Dermis microvascular lymphatic vessel endothelial cell (primary cell): Measurements from ENCODE around the gene METTL2A. TPM values are rescaled to one million over a fixed set of nuclear protein-coding genes. Genes with fewer than 3 reads are reported as not detected.
"Not testable (repeated sequence)": the region's sequence is repeated elsewhere in the genome, so short reads cannot be mapped to it uniquely, and the experiment has no call there.

Source experiments
- DNase-seq, 2 donors: peaks; one replicate each; pipeline versions ENCODE4 v3.0.0 to v3.0.0-alpha.2; 2010; ENCODE audit warnings: low read depth in 2 of 2
- total RNA-seq: library from RNA; depleted of rRNA; stranded (reverse); fragments of >200 nt; gene quantifications from 2 replicates; pipeline ENCODE4 v1.2.1, GENCODE V29; 2014

METTL2A gene
- total RNA-seq, 1 donor from 2014 or later: 14.8 TPM

DNA sequence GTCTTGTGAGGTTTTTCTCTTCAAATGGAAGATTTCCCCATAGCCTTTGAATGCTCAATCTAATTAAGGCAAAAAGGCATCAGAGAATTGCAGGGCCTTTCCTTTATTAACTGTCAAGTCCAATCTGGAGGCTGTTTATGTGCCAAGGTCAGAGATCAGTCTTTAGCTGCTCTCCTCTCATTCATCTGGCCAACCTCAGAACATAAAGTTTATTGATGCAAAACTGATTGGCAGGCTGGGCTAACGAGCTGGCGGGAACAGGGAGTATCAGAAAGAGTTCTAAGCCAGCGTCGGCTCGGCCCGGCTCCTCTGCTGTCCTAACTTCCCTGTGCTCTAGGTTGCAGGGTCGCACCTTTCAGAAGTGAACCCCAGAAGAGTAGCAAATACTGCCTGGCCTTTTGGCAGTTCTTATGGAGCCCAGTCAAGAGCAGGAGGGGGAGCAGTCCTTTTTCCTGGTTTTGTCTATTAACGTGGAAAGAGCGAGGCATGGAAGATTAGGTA, 47.7 kb downstream of the METTL2A start:
- not testable (repeated sequence) for DNase-seq

- DNase-seq: not testable (repeated sequence)
Observed at GRCh38 chr17:62473030-62473982, 49.6 kb downstream of the METTL2A start.

- not testable (repeated sequence) for DNase-seq
Observed at GRCh38 chr17:62477111-62477510, 53.4 kb downstream of the METTL2A start.

DNA sequence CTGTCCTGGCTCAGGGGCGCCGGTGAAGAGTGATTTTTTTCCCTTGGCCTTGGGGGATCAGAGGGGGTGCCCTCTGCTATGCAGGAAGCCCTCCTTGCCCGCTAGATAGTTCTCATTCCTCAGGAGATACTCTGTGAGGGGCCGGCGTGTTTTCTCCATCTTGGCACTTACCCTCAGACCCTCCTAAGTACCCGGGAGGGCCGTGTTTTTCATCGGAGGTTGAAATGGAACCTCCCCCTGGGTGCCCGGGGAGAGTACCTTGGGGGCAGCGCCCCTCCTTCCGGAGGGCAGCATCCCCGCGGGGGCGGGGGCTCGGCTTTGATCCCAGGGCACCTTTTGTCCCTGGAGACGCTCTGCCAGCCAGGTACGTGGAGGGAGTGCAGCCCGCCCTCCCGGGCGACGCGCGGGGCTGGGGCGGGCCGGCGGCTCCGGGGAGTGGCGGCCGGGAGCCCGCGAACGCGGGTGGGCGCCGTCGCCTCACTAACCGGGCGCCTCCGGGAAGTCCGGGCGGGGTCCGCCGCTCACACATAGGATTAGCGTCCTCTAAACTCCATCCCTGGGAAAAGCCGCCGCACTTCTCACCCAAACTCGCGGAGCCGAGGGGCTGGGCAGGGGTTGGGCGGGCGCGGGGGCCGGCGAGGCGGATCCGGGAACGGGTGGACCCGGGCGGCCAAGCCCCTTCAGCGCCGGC, 54.2 kb downstream of the METTL2A start:
- DNase-seq: peak in 1 of 2 donors; percentile 15

- peak; percentile 56 to 88 for DNase-seq
Observed at GRCh38 chr17:62478424-62478879, 54.8 kb downstream of the METTL2A start, which contains the start of gene TLK2. TSS of gene TLK2 (plus strand) at chr17:62478825. CDS start at chr17:62481126, 2,301 bp downstream.

DNA sequence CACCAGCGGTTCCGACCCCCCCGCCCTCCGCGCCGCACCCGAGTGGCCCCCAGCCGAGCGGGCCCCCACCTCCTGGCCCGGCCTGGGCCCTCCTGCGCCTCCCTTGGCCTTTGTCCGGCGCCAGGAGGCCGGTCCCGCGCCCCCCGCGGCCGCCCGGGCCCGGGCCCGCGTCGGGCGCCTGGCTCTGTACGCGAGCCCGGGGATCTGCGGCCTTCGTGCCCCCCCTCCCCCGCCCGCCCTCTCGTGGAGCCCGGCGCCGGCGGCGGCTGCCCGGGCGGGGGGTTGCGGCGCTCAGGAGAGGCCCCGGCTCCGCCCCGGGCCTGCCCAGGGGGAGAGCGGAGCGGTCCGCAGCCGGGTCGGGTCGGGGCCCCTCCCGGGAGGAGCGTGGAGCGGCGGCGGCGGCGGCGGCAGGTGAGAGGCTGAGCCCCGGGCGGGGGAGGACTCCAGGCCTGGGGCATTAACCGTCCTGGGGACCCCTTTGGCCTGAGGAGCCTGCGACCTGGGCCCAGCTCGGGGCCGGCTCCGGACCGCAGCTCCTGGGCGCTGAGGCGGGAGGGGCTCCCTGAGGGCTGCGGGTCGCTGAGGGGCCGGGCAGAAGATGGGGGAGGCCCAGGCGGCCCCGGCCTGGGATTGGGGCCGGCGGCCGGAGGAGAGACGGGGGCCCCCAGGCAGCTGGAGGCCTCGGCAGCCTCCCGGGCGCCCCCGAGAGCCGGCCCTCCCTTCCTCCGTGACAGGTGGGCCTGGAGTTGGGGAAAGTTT, 55.4 kb downstream of the METTL2A start:
- DNase-seq: not testable (repeated sequence)

DNA sequence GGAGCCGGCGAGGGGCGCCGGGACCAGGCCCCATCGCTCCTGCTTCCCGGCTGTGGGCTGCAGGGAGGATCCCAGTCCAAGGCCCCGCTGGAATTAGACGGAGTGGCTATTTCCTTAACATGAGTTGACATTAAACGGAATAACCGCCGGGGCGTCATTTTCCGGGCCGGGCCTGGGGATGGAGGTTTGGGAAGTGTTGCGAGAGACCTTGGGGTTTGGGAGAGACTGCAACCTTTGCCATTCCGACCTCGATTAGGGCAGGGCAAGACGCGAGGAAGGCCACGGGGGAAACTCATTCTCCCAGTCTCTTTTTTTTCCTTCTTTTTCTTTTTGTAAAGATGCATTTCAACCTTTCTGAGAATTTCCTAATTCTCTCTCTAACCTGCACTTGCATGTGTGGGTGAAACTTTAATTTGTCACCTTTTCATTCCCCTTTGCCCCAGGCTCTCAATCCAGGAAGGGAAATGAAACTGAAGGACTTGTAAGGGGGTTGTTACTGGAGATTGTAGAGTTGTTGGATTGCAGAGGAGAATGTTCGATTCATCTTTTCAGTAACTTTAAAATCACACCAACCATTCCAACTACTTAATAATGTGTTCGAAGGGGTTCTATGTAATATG, 56.1 kb downstream of the METTL2A start:
- peak in 1 of 2 donors; percentile 21 for DNase-seq

DNA sequence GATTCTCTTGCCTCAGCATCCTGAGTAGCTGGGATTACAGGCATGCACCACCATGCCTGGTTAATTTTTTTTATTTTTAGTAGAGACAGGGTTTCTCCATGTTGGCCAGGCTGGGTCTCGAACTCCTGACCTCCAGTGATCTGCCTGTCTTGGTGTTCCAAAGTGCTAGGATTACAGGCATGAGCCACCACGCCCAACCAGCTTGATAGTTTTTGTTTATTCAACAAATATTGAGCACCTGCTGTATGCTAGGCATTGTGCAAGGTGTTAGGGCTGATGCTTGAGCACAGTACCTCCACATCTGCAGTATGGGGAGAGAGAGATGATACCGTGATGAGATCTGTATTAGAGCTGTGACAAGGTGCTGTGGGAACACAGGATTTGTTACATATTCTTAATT, 58.9 kb downstream of the METTL2A start:
- not testable (repeated sequence) for DNase-seq

DNA sequence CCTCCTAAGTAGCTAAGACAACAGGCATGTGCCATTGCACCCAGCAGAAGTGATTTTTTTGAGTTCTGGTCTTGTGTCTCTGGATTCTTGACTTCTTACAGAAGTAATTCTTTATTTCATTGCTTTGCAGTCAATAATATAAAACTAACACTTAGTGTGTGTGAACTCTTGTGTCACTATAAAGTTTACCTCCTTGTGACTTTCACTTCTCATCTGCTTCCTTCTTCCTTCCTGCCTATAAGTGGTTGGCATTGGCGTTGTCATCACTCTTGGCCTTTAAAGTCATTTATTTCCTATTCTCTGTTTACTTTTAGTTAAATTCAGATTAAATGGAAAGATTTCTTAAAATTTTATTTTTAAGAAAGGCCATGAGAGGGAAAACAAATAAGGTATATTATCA, 67.3 kb downstream of the METTL2A start:
- peak in 1 of 2 donors; percentile 29 for DNase-seq

- DNase-seq: not testable (repeated sequence)
Observed at GRCh38 chr17:62493049-62493655, 69.5 kb downstream of the METTL2A start.

DNA sequence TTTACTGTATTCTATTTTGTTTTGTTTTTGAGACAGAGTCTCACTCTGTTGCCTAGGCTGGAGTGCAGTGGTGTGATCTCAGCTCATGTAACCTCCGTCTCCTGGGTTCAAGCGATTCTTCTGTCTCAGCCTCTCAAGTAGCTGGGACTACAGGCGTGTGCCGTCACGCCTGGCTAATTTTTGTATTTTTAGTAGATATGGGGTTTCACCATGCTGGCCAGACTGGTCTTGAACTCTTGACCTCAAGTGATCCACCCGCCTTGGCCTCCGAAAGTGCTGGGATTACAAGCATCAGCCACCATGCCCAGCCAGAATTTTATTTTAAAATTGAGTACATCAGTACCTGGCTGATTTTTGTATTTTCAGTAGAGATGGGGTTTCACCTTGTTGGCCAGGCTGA, 70.4 kb downstream of the METTL2A start:
- DNase-seq: not testable (repeated sequence)

GRCh38 chr17:62496344-62496743, 72.6 kb downstream of the METTL2A start:
- DNase-seq: not testable (repeated sequence)

- DNase-seq: not testable (repeated sequence)
Observed at GRCh38 chr17:62498796-62499195, 75.1 kb downstream of the METTL2A start.

Other genes with a start within 250 kb of the METTL2A start
- not detected in 2 replicates for gene EFCAB3, start 43.3 kb upstream of the METTL2A start, total RNA-seq
- 35.6 and 42.1 TPM in 2 replicates for gene TLK2, start 54.9 kb downstream of the METTL2A start, total RNA-seq
- 9.2 and 13.9 TPM in 2 replicates for gene MRC2, start 203.8 kb downstream of the METTL2A start, total RNA-seq